ENCODE results near the gene ATG4A.
A peak's percentile ranks its signal among the peaks of the same experiment; 100 is the strongest.

ATG4A gene

DNA sequence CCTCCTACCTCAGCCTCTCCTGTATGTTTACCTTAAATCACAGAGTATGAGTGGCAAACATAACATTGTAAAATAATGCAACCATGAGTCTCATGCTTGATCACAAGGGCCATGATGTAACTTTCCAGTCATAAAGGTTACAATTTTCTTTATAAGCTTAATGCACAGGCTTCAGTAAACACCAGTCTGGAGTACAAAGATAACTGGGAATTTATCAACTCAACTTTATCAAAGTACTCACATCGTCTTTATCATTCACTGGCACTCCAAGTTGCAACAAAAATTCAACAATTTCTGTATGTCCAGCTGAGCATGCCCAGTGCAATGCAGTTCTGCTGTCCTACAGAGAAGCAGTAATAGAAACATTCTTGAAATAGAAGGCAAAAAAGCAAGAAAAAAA is 3.1 kb upstream of the ATG4A start:
- ATAC-seq (ENCODE audit: low read depth) (no peak), DNase-seq (ENCODE audit: low spot score) (no peak)
- no peaks in the 10 kb centered on the region for H3K27me3 ChIP-seq (ENCODE audit: insufficient read depth, poor library complexity, severe bottlenecking)

DNA sequence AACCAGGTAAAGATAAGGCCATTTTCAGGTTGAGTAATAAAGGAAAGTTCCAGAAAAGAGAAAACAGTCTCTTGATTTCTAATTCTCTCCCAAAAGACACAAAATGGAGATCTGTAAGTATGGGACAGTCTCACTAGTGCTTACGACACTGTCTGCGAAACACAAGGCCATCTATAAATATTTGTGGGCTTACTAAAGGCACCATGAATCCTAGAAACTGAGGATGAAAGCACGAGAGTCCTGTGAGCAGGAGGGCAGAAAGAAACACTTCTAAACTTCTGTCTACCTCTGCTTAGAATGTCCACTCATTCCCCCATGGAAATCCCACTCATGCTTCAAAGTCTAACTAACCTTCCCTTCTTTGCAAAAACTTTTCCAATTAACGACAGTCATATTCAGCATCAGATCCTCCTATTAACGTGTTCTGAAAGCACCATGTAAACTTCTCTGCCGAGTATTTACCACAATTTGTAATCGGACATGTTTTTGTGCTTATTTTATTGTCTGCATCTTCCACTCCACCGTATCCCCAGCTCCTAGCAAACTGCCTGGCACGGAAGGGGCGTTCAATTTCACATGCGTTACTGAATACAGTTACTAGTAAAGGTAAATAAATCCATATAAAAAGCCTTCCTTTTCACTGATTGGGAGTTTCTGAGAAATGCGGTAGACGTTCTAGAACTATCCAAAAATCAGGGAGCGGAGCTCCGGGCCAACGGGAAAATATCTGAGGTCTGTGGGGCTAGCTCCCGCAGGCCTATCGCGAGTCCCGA is 901 bp upstream of the ATG4A start:
- ATAC-seq (ENCODE audit: low read depth) (peak; percentile 1; the same call in 2 of the 3 replicates), DNase-seq (ENCODE audit: low spot score) (no peak)
- Histone ChIP-seq H3K4me1 (ENCODE audit: insufficient read depth, poor library complexity, severe bottlenecking) (no peaks in the 10 kb centered on the region), H3K4me3 (ENCODE audit: severe bottlenecking) (peak overlapping the region; percentile 60), H3K9me3 (ENCODE audit: severe bottlenecking) (no peaks in the 10 kb centered on the region), H3K36me3 (ENCODE audit: low read depth) (peaks cover 28% of the 10 kb centered on the region), H3K27ac (ENCODE audit: poor library complexity, severe bottlenecking) (peak overlapping the region; percentile 58), H3K27me3 (ENCODE audit: insufficient read depth, poor library complexity, severe bottlenecking) (no peaks in the 10 kb centered on the region)
- TF ChIP-seq, protein P1, sequence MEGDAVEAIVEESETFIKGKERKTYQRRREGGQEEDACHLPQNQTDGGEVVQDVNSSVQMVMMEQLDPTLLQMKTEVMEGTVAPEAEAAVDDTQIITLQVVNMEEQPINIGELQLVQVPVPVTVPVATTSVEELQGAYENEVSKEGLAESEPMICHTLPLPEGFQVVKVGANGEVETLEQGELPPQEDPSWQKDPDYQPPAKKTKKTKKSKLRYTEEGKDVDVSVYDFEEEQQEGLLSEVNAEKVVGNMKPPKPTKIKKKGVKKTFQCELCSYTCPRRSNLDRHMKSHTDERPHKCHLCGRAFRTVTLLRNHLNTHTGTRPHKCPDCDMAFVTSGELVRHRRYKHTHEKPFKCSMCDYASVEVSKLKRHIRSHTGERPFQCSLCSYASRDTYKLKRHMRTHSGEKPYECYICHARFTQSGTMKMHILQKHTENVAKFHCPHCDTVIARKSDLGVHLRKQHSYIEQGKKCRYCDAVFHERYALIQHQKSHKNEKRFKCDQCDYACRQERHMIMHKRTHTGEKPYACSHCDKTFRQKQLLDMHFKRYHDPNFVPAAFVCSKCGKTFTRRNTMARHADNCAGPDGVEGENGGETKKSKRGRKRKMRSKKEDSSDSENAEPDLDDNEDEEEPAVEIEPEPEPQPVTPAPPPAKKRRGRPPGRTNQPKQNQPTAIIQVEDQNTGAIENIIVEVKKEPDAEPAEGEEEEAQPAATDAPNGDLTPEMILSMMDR (IDR thresholded peaks at IDR 0.05; ENCODE audit: poor library complexity, severe bottlenecking): no peak

More for the DNA sequence above, 3.1 kb upstream of the ATG4A start:
- Histone ChIP-seq H3K4me3 (ENCODE audit: severe bottlenecking) (no peak overlapping the region), H3K36me3 (ENCODE audit: low read depth) (peaks cover 28% of the 10 kb centered on the region), H3K9me3 (ENCODE audit: severe bottlenecking) (no peaks in the 10 kb centered on the region), H3K27ac (ENCODE audit: poor library complexity, severe bottlenecking) (no peak overlapping the region), H3K4me1 (ENCODE audit: insufficient read depth, poor library complexity, severe bottlenecking) (no peaks in the 10 kb centered on the region)
- TF ChIP-seq, protein P1 (IDR thresholded peaks at IDR 0.05; ENCODE audit: poor library complexity, severe bottlenecking): no peak

DNA sequence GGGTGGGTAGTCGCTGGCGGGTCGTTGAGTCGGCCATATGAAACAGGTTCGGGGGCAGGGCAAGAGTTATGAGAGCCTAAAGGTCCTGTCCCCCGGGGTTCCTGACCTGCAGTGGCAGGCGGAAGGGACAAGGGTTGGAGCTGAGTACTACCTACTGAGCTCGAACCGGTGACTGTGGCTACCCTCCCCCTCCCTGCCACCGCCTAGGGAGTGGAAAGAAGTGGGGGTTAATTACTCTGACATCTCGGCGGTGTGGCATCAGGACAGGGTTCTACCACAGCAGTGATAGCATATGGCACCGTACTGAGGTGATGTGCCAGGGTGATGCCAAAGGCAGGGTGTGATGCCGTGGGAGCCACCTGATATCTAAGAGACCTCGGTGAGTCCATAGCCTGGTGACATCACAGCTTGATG is 307 bp downstream of the ATG4A start:
- ATAC-seq (ENCODE audit: low read depth): peak; percentile 20
- Histone ChIP-seq H3K27ac (ENCODE audit: poor library complexity, severe bottlenecking) (peak overlapping the region; percentile 58), H3K36me3 (ENCODE audit: low read depth) (peaks cover 19% of the 10 kb centered on the region), H3K27me3 (ENCODE audit: insufficient read depth, poor library complexity, severe bottlenecking) (no peaks in the 10 kb centered on the region), H3K4me1 (ENCODE audit: insufficient read depth, poor library complexity, severe bottlenecking) (no peaks in the 10 kb centered on the region), H3K4me3 (ENCODE audit: severe bottlenecking) (peak overlapping the region; percentile 60), H3K9me3 (ENCODE audit: severe bottlenecking) (no peaks in the 10 kb centered on the region)
- TF ChIP-seq, protein P1 (IDR thresholded peaks at IDR 0.05; ENCODE audit: poor library complexity, severe bottlenecking): no peak
- no peak for DNase-seq (ENCODE audit: low spot score)

DNA sequence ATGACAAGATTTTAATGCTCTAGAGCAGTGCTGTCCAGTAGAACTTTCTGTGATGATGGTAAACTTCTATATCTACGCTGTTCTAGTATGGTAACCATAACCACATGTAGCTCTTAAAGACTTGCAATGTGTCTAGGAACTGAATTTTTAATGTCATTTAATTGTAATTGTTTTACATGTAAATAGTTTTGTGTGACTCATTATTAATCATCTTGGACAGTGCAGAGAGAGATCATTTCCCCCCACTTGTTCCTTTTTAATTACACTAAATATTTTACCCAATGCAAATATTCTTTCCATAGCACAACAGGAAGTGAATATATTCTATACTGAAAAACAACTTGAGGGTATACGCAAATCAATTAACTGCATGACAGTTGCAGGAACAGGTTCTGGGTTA is 5.8 kb downstream of the ATG4A start:
- Histone ChIP-seq H3K4me3 (ENCODE audit: severe bottlenecking) (no peak overlapping the region), H3K4me1 (ENCODE audit: insufficient read depth, poor library complexity, severe bottlenecking) (no peaks in the 10 kb centered on the region), H3K27ac (ENCODE audit: poor library complexity, severe bottlenecking) (no peak overlapping the region), H3K27me3 (ENCODE audit: insufficient read depth, poor library complexity, severe bottlenecking) (no peaks in the 10 kb centered on the region), H3K9me3 (ENCODE audit: severe bottlenecking) (no peaks in the 10 kb centered on the region), H3K36me3 (ENCODE audit: low read depth) (no peaks in the 10 kb centered on the region)
- TF ChIP-seq, protein P1 (IDR thresholded peaks at IDR 0.05; ENCODE audit: poor library complexity, severe bottlenecking): no peak
- ATAC-seq (ENCODE audit: low read depth) (no peak), DNase-seq (ENCODE audit: low spot score) (no peak)

DNA sequence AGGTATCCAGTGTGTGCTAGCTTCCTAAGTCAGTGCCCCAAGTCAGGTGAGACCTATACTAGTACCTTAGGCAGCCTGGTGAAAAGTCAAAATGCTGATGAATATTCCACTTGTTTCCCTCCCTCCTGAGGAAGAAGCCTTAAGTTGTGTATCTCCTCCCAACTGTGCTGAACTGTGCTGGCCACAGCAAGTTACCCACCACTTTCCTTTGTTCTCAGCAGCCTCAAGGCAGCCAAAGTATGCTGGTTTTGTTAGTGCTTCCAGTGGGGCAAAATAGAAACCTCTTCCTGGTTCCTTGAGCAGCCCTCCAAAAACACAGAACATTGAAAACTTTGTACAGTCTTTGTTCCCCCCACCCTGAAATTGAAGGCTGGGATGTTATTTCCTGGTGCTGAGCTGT is 13.9 kb downstream of the ATG4A start:
- ATAC-seq (ENCODE audit: low read depth) (no peak), DNase-seq (ENCODE audit: low spot score) (no peak)
- H3K27me3 ChIP-seq (ENCODE audit: insufficient read depth, poor library complexity, severe bottlenecking): no peaks in the 10 kb centered on the region
- H3K4me3 ChIP-seq (ENCODE audit: severe bottlenecking): no peak overlapping the region
- no peaks in the 10 kb centered on the region for H3K36me3 ChIP-seq (ENCODE audit: low read depth)
- TF ChIP-seq, protein P1 (IDR thresholded peaks at IDR 0.05; ENCODE audit: poor library complexity, severe bottlenecking): no peak
- no peaks in the 10 kb centered on the region for H3K4me1 ChIP-seq (ENCODE audit: insufficient read depth, poor library complexity, severe bottlenecking)
- no peaks in the 10 kb centered on the region for H3K9me3 ChIP-seq (ENCODE audit: severe bottlenecking)
- no peak overlapping the region for H3K27ac ChIP-seq (ENCODE audit: poor library complexity, severe bottlenecking)

All from RWPE2 (cell line).